Cardiac septum (tissue), 1 donor: ENCODE results near the gene NMRK2. TPM values are rescaled to one million over a fixed set of nuclear protein-coding genes. Genes with fewer than 3 reads are reported as not detected.

ENCODE experiments used
- DNase-seq: peaks from one replicate; pipeline ENCODE4 v3.0.0-alpha.2; 2020; ENCODE audit warnings: low spot score
- intact Hi-C: fragments of 100-400 bp; cut with DNase I; formaldehyde crosslinking; loops from one replicate; pipeline ENCODE4 v1.14.0; 2022
- microRNA-seq: library from miRNA; unstranded; fragments of <30 nt; microRNA quantifications from one replicate; pipeline ENCODE4 v1.2.0, GENCODE V29; 2020
- total RNA-seq: library from RNA; stranded (reverse); fragmentation: NEBNext Ultra II Directional; extraction: Animal tissue kit (Norgen Biotek cat#: 25700); gene quantifications from one replicate; pipeline ENCODE4 v1.2.1, GENCODE V29; 2021
- donor health status: DM: no; HTN: no; CAD: no.

NMRK2 gene
- total RNA-seq, 1 donor from 2014 or later = 568 TPM

DNA sequence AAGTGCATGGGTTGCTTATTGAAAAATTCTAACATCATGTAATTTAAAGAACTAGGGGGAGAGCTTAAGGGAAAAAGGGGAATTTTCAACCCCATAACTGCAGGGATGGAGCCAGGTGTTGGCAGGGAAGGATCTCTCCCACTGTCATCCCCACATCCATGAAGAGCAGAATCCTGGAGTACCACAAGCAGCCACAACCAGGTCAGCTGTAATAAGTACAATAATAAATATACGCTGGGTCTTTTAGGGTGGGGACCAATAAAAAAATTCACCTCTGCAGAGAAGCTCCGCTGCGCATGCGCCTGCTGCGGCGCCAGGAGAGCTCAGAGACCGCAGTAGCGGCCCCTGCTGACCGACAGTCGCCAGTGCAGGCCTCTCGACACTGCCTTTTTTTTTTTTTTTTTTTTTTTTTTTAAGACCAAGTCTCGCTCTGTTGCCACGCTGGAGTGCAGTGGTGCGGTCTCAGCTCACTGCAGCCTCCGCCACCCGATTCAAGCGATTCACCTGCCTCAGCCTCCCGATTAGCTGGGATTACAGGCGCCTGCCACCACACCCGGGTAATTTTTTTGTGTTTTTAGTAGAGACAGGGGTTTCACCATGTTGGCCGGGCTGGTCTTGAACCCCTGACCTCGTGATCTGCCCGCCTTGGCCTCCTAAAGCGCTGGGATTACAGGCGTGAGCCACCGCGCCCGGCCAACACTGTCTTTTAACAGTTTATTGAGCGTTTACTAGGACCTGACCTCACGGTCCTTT lies 54.9 kb downstream of the NMRK2 start:
- peak; percentile 94 for DNase-seq
- intact Hi-C loops = loop anchor here (2.0 to 5.0 kb wide), 3 partner anchors 195 to 225 kb away; partner anchors contain the start of genes ANKRD24, APBA3, MRPL54 and SIRT6

DNA sequence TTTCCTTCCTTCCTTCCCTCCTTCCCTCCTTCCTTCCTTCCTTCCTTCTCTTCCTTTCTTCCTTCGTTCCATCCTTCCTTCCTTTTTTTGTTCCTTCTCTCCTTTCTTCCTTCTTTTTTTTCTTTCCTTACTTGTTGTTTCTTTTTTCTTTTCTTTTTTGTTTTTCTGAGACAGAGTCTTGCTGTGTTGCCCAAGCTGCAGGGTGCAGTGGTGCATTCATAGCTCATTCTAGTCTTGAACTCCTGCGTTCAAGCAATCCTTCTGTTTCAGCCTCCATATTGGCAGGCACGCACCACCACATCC lies 57.9 kb downstream of the NMRK2 start:
- DNase-seq = no peak
- intact Hi-C loops = no loop called here

Small RNAs within 50 kb of the gene (microRNA-seq; reads per million reads assigned to microRNA genes)
- not detected for gene MIR637

Other genes with a start within 250 kb of the NMRK2 start
- 38.2 TPM for gene PIP5K1C, start 232.6 kb upstream of the NMRK2 start, total RNA-seq
- not detected for gene TJP3, start 224.7 kb upstream of the NMRK2 start, total RNA-seq
- 12.5 TPM for gene APBA3, start 171.4 kb upstream of the NMRK2 start, total RNA-seq
- gene MRPL54, start 170.4 kb upstream of the NMRK2 start, total RNA-seq = 81.4 TPM
- not detected for gene RAX2, start 160.8 kb upstream of the NMRK2 start, total RNA-seq
- gene MATK, start 146.7 kb upstream of the NMRK2 start, total RNA-seq = 0.38 TPM
- 0.62 TPM for gene ZFR2, start 64.0 kb upstream of the NMRK2 start, total RNA-seq
- not detected for gene ATCAY, start 52.4 kb upstream of the NMRK2 start, total RNA-seq
- 180 TPM for gene DAPK3, start 38.0 kb downstream of the NMRK2 start, total RNA-seq
- gene EEF2, start 52.4 kb downstream of the NMRK2 start, total RNA-seq = 1,625 TPM
- gene PIAS4, start 74.7 kb downstream of the NMRK2 start, total RNA-seq = 18.4 TPM
- gene ZBTB7A, start 133.8 kb downstream of the NMRK2 start, total RNA-seq = 29.9 TPM
- 107 TPM for gene MAP2K2, start 191.1 kb downstream of the NMRK2 start, total RNA-seq
- not detected for gene CREB3L3, start 220.6 kb downstream of the NMRK2 start, total RNA-seq
- 14.9 TPM for gene SIRT6, start 249.5 kb downstream of the NMRK2 start, total RNA-seq
- gene ANKRD24, start 249.6 kb downstream of the NMRK2 start, total RNA-seq = 1.6 TPM